DMS114 treated with DMSO at 0.1 percent for 48 hours (cell line): Measurements from ENCODE around the gene NSD1.
"Not testable (repeated sequence)": the region's sequence is repeated elsewhere in the genome, so short reads cannot be mapped to it uniquely, and the experiment has no call there.

Experiments used
- DNase-seq: peaks from one replicate; lab custom pipeline; 2025; ENCODE audit not compliant: unreplicated experiment; lab: John Stamatoyannopoulos, UW

NSD1 gene

DNA sequence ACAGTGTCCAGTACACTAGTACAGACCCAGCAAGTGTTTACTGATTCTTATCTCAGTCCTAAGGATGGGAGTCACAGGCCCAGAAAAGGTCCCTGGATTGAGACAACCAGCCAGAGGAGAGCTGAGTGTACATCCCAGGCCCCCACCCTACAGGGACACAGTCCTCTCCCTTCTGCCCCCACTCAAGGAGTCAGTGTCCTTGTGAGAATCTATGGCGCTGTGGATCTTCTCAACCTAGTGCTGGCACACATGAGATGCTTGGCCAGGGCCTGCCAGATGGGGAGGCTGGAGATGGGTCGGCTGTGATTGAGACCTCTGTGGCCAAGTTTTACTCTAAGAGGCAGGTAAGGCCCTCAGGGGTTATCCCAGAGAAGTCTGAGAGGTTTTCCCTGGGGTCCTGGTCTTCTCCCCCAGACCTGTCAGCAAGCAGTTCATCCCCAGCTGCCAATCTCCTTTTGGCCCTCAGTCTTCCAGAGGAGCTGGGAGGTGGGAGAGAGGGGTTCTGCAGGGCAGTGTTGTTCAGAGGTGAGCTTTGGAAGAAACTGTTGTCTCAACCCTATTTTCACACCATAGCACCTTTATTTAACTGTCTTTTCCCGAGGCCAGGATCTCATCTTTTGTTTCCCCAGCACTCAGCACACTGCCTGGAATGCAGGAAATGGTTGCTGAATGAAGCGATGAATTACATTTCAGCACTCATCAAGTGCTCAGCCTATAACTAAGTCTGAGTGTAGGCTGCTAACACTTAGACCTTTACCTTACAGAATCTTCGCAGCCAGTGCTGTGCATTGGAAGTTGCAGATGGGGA lies 3.2 kb upstream of the NSD1 start:
- no peak for DNase-seq

DNA sequence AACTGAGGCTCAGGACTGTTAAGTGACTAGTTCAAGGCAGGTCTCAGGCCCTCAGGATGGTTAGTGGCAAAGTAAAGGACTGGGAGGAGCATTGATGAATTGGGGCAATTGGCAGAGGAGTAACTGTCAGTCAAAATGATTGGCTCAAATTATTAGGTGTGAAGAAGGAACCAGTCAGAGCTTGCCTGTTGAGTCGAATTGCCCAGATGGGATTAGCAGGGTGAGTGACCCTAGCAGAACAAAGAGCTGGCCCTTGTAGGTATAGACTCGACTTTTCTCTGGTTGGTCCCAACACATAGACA lies 2.6 kb upstream of the NSD1 start:
- DNase-seq, result no peak

DNA sequence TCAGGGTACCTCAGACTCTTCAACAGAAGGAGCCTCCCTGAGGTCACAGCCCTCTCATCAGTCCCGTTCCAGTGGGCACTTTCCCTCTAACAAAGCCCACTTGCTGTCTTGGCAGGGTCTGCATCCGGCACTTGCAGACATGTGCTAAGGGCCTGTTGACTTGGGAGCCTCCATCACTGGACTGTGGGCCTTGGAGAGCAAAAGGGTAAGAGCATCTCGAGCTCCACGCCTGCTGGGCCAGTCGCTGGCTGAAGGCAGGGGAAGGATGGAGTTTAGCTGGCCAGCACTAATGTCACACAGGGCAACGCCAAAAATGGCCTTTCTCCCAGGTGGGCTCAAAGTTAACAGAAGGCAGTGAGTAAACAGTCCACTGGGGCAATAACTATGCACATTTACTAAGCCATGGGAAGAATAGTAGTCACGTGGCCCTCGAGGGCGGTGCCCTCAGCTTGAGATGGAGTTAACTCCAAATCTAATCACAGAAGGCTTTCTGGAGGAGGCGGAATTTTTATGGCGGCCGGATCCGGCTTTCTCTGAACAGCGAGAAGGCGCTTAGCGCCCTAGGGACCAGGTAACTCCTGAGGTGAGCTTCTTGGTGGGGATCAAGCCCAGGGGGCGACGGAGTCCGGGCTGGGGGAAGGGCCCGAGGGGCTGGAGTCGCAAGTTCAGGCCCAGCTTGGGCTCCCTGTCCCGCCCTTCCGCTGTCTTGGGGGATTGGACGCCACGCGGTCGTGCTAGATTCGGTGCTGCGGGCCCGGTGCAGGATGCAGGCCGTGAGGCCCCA lies 2.0 kb upstream of the NSD1 start:
- DNase-seq, result no peak

GRCh38 chr5:177132136-177133095 lies 1.2 kb upstream of the NSD1 start:
- no peak for DNase-seq

- no peak for DNase-seq
These were observed 502 bp downstream of the NSD1 start for GRCh38 chr5:177133853-177134696.

- no peak for DNase-seq
These were observed 1.2 kb downstream of the NSD1 start for GRCh38 chr5:177134697-177135225.

DNA sequence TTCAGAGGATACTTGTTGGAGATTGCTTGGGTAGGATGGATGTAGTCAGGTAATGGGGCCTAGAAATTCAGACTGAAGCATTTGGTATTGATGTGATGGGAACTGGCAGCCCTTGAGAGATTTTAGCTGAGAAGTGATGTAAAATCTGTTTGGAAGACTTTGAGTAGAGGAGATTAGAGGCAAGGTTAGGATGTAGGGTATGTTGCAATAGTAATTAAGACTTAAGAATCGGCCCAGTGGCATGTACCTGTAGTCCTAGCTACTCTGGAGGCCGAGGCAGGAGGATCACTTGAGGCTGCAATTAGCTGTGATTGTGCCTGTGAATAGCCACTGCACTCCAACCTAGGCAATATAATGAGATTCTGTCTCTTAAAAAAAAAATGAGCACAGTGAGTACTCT lies 6.7 kb downstream of the NSD1 start:
- DNase-seq, result no peak

- no peak for DNase-seq
These were observed 7.9 kb downstream of the NSD1 start for GRCh38 chr5:177141496-177141895.

DNA sequence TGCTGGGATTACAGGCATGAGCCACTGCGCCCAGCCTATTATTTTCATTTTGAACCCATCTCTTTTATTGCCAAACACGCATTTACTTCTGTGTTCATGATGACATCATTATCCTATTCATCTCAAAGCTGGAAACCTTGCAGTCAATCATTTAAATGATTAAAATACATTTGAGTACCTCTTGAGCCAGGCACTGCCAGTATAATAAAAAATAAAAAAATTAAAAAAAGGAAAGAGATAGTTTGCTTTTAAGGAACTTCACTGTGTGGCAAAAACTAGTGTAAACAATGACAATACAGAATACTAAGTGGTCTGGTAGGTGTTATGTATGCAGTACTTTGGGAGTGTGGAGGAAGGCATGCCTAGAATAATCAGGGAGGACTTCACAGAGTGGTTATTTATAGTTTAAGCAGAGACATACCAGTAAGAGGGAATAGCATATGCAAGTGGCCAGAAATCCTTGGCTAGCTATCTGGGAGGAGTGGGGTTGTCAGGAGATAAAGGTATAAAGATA lies 8.6 kb downstream of the NSD1 start:
- no peak for DNase-seq

- DNase-seq, result no peak
These were observed 9.2 kb downstream of the NSD1 start for GRCh38 chr5:177142778-177143177.

DNA sequence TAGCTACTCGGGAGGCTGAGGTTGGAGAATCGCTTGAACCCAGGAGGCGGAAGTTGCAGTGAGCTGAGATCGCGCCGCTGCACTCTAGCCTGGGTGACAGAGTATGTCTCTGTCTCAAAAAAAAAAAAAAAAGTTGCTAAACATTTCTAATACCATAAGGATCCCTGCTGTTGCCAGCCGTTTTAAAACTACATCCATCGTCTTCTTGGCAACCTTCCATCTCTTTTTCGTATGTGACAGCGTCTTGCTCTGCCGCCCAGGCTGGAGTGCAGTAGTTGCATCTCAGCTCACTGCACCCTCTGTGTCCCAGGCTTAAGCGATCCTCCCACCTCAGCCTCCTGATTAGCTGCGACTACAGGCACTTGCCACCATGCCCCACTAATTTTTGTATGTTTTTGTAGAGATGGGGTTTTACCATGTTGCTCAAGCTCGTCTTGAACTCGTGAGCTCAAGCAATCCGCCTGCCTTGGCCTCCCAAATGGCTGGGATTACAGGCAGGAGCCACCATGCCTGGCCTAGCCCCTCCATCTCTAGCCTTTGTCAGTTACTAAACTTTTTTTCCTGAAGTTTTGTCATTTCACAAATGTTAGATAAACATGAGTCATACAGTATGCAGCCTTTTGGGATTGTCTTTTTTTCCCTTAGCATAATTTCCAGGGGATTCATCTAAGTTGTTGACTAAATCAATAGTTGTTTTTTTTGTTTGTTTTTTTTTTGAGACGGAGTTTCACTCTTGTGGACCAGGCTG lies 13.5 kb downstream of the NSD1 start:
- DNase-seq, result no peak

GRCh38 chr5:177150061-177150460 lies 16.5 kb downstream of the NSD1 start:
- DNase-seq, result not testable (repeated sequence)

DNA sequence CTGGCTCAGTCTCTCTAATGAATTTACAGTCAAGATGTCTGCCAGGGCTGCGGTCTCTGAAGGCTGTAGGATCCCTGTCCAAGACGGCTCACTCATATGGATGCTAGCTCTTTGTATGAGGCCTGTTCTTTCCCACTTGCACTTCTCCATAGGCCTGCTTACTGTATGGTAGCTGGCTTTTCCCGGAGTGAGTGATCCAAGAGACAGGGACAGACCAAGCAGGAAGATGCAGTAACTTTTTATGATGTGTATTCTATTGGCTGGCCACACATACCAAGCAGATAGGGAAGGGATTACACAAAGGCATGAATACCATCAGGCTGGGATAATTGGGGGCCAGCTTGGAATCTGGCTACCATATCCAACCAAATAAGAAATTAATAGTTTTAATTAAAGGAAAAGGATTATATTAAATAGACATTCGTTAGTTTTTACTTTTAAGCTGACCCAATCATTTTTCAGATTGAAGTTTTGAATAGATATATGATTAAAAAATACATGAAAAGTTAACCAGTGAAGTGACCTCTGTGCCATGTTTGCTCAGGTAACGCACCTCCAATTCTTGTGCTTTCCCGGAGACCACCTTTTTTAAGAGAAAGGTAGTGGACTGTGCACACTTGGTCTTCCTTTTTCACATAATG lies 20.6 kb downstream of the NSD1 start:
- DNase-seq, result no peak

GRCh38 chr5:177162379-177162778 lies 28.8 kb downstream of the NSD1 start:
- DNase-seq, result no peak

DNA sequence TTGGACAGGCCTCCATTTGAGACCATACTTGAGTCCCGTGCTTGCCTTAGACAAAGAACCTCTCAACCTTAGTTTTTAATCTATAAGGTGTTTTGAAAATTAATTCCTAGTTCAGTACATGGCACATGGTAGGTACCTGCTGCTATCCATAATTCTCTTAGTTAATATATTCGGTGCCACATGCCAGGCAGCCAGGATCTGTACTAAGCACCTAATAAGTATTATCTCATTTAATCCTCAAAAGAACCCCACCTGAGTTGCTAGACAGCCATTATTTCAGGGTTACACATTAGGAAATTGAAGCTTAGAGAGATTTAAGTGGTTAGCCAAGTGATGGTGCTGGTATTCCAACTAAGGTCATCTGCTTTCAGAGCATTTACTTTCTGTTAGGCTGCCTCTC lies 29.9 kb downstream of the NSD1 start:
- DNase-seq, result no peak

DNA sequence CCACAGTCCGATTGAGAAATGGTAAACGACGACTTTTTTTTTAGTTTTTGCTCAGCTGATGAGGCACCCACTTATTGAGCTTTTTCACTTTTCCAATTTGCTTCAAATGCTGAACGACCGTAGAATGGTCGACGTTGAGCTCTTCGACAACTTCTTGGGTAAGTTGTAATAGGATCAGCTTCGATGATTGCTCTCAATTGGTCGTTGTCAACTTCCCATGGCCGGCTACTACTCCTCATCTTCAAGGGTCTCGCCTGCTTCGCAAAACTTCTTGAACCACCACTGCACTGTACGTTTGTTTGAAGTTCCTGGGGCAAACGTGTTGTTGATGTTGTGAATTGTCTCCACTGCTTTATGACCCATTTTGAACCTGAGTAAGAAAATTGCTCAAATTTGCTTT lies 35.7 kb downstream of the NSD1 start:
- no peak for DNase-seq

- no peak for DNase-seq
These were observed 38.4 kb downstream of the NSD1 start for GRCh38 chr5:177171961-177172360.

DNA sequence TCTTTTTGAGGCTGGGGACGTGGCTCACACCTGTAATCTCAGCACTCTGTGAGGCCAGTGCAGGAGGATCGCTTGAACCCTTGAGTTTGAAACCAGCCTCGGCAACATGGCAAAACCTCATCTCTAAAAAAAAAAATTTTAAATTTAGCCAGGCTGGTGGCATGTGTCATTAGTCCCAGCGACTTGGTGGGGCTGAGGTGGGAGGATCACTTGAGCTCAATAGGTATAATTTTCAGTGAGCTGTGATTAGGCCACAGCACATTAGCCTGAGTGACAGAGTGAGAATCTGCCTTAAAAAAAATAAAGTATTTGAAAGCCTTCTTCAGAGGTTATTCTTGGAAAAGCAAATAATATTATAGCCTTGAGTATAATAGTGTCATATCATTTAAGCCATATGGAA lies 41.8 kb downstream of the NSD1 start:
- no peak for DNase-seq

- DNase-seq, result no peak
These were observed 42.7 kb downstream of the NSD1 start for GRCh38 chr5:177176175-177176711.
